NCI-H446 treated with DMSO at 0.1 percent for 48 hours (cell line): ENCODE results near the gene TIMP4.

Experiments used
- DNase-seq: peaks from one replicate; lab custom pipeline; 2025; lab: John Stamatoyannopoulos, UW

The TIMP4 gene

DNA sequence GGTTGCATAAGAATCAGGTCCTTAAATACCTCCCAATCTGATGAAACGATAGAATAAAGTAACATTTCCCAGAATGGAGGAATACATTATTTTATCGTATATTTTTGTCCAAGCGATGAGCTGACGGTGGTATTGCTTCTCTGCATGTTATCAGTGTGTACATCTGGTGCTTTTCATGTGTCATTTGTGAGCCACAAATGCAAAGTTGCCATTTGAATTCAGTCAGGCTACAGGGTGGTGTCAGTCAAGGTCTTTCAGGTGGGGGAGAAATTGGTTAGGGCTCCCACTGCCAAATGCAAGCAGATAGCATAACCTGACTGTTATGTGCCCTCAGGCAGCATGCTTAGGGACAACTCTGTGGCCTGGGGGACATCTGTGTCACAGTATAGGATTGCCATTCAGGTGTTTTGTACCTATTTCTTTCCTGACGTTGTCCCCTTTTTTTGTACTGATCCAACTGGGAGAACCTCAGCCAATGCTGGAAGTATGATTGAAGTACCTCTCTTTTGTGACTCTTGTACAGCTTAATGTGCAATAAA lies 26.5 kb upstream of the TIMP4 start:
- no peak for DNase-seq

DNA sequence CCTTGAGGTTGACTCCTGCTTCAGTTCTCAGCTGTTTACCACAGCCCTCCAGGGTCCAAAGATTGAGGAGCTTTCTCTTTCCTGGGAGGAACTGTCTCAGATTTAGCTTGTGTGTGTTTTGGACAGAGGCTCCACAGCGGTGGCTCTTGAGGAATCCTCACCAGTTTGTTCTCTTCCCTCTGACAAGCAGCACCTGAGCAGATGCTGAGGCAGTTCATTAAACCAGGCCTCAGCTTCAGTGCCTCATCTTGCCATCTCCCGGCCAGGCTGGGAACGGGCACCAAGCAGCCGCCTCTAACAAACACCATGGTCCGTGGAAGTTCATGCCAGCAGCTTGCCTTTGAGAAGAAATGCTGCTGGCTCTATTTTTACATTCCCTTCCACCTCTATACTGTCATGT lies 25.8 kb upstream of the TIMP4 start:
- no peak for DNase-seq

DNA sequence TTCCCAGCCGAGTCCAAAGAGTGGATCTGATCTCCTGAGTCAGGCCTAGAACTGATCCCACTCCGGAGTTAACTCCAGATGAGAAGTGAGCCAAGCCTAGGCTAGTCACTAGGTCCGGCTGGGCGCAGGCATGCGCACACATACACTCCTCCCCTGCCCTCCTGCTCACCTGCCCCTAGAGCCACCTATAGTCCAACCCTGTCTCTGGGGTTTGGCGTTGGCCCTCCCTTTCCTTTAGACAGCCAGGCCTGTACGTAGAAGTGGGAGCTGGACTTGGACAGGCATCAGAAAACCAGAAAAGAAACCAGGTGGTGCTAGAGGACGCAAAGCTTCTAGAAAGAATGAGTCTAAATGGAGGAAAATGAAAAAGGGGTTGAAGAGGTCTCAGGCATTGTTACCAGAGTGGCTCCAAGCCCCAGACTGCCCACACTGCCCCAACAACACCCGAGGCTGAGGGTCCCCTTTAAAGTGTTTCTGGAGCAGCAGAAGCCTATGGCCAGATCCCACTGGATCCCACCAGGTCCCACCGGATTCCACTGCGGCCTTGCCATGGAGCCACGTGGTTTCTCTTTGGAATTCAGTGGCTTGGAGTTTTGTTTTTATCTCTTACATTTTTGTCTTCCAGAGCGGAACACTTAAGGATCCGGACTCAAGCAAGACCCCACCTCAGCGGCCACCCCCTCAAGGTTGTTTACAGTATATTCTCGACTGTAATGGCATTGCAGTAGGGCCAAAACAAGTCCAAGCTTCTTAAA lies 24.2 kb upstream of the TIMP4 start:
- DNase-seq, result no peak

- DNase-seq, result no peak
Measured at GRCh38 chr3:12181806-12182205, 23.1 kb upstream of the TIMP4 start.

DNA sequence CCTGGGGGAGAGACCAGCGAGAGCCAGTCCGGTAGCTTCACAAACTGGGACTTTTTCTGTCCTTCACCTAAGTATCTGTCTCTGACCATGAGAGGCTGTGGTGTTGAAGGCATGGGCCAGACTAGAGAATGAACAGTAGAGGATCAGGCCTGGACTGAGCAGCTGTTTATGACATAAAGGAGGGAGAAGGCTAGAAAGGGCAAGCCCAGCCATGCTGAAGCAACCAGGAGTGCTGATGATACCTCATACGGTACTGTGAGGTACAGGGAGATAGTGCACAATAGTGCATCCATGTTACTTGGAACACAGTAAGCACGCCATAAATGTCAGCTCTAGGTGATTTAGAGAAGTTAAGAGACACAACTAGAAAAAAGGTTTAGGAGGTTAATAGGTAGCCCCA lies 22.6 kb upstream of the TIMP4 start:
- no peak for DNase-seq

GRCh38 chr3:12180631-12181030 lies 21.9 kb upstream of the TIMP4 start:
- DNase-seq, result no peak

DNA sequence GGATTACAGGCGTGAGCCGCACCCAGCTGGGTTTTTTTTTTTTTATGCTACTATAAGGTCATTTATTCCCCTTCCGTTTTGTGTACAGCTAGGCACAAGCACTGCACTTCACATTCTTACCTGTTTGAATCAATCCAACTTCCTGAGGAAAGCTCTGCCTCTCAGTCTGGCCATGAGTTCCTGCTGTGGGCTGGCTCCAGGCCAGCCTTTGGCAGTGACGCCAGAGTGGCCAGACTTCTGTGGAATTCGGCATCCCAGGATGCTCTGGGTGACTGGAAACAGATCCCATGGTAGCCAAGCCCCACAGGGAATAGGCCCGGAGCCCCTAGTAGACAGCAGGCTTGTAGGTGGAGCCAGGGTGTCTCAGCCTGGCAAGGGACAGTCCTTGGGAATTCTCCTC lies 21.5 kb upstream of the TIMP4 start:
- no peak for DNase-seq

DNA sequence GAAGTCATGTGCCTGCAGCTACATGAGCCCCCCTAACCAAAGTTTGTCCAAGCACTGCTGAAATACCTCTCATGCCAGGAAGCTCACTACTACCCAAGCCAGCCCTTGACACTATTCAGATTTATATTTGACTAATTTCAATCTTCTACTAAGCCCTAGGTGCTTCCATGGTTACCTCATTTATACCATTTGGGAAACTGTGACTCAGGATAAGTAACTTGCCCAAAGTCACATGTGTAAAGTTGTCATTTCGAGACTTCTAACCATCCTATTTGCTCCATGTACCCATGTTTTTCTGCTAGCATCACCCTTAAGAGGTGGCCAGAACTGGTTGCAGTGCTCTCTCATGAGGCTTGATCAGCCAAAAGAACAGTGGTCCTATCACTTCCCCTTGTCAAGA lies 20.7 kb upstream of the TIMP4 start:
- DNase-seq, result no peak

GRCh38 chr3:12178091-12178820 lies 19.5 kb upstream of the TIMP4 start:
- no peak for DNase-seq

GRCh38 chr3:12177126-12177525 lies 18.4 kb upstream of the TIMP4 start:
- no peak for DNase-seq

- DNase-seq, result no peak
Measured at GRCh38 chr3:12175844-12176453, 17.2 kb upstream of the TIMP4 start.

DNA sequence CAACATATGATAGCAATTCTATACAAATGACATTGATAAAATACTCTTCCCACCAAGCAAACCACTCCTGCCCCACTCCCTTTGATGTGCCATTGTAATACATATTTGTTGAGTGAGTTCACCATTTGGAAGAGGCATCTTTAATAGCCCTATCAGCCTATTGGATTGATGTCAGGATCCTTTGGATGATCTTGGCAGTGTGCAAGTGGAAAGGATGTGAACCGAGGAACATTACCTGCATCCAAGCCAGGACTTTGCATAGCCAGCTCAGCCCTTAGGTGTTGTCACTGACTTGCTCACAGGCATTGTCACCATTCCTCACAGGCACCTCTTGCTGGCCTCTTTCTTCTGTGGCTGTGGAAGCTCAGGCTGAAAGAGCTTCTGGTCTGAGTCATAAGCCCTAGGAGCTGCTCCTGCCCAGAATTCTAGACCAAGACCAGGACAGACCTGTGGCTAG lies 16.5 kb upstream of the TIMP4 start:
- DNase-seq, result no peak

GRCh38 chr3:12170207-12170606 lies 11.5 kb upstream of the TIMP4 start:
- DNase-seq, result no peak

- DNase-seq, result no peak
Measured at GRCh38 chr3:12165909-12166308, 7.2 kb upstream of the TIMP4 start.

DNA sequence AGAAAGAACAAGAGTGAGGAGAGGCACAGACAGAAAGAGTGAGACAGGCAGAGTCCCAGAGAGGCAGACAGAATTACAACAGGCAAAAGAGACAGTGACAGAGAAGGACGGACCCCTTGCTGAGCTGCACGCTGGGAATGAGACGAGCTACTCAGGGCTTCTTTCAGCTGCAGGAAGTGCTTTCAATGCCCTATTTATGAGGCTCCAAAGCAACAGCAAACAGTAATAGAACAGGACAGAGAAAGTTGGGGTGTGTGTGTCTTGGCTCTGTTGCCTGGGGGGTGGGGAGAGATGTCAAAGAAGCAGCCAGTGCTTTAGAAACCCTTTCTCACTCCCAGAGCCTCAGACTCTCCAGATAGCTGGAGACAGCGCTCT lies 502 bp upstream of the TIMP4 start:
- no peak for DNase-seq

GRCh38 chr3:12157026-12157425 lies 1.7 kb downstream of the TIMP4 start:
- no peak for DNase-seq

GRCh38 chr3:12155828-12156227 lies 2.9 kb downstream of the TIMP4 start:
- DNase-seq, result no peak

- no peak for DNase-seq
Measured at GRCh38 chr3:12155264-12155663, 3.4 kb downstream of the TIMP4 start.

- DNase-seq, result no peak
Measured at GRCh38 chr3:12154151-12154550, 4.6 kb downstream of the TIMP4 start.

- no peak for DNase-seq
Measured at GRCh38 chr3:12150112-12150511, 8.6 kb downstream of the TIMP4 start.

DNA sequence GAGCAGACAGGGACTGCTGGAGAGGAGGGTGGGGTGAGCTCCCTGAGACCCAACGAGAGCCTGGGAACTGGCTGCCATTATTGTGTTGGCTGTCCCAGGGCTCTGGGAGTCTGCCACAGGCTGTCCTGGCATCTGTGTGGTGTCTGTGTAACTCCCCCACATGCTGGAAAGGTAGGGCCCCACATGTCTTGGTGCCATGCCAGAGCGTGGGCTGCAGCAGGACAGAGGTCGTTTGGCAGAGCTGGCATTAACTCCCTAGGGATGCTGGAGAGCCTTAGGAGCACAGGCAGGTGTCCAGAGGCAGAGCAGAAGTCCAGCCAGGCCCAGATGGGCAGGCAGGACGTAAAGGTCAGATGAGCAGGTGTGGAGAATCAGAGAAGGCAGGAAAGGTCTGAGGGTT lies 9.7 kb downstream of the TIMP4 start:
- DNase-seq, result no peak

GRCh38 chr3:12148183-12148940 lies 10.3 kb downstream of the TIMP4 start:
- no peak for DNase-seq
